Loucy (cell line): ENCODE results near the gene ZNF576.
A peak's percentile ranks its signal among the peaks of the same experiment; 100 is the strongest.

Experiments
- H2AFZ ChIP-seq: fragments of 200-600 bp; sonication (generic); 2 replicates; pipeline ENCODE4 v1.6.0; 2016; ENCODE audit warnings: antibody characterized with exemption, mild to moderate bottlenecking, low read length, moderate library complexity
- H3F3A ChIP-seq: fragments of 200-600 bp; 2 replicates; pipeline ENCODE4 v1.6.0; 2016; ENCODE audit warnings: antibody characterized with exemption, low read depth, mild to moderate bottlenecking
- H3K27me3 ChIP-seq: fragments of 200-600 bp; sonication (generic); 2 replicates; pipeline ENCODE4 v1.6.1; 2014; ENCODE audit warnings: low read length, mild to moderate bottlenecking; ENCODE audit not compliant: insufficient read depth, poor library complexity, severe bottlenecking
- H3K36me3 ChIP-seq: fragments of 200-600 bp; sonication (generic); 2 replicates; pipeline ENCODE4 v1.6.1; 2016; ENCODE audit warnings: low read length; ENCODE audit not compliant: insufficient read depth
- H3K4me1 ChIP-seq: fragments of 200-600 bp; sonication (generic); 2 replicates; pipeline ENCODE4 v1.5.1; 2014; ENCODE audit warnings: low read length, mild to moderate bottlenecking; ENCODE audit not compliant: insufficient read depth, poor library complexity, severe bottlenecking
- H3K4me2 ChIP-seq: fragments of 200-600 bp; sonication (generic); 2 replicates; pipeline ENCODE4 v1.6.0; 2014; ENCODE audit warnings: antibody characterized with exemption, low read length, low read depth, mild to moderate bottlenecking; ENCODE audit not compliant: poor library complexity, severe bottlenecking
- H3K4me3 ChIP-seq: fragments of 200-600 bp; sonication (generic); 2 replicates; pipeline ENCODE4 v1.5.1; 2014; ENCODE audit warnings: low read length, mild to moderate bottlenecking, mixed read lengths; ENCODE audit not compliant: poor library complexity, severe bottlenecking
- H3K79me2 ChIP-seq: fragments of 200-600 bp; sonication (generic); 2 replicates; pipeline ENCODE4 v1.6.1; 2014; ENCODE audit warnings: low read length; ENCODE audit not compliant: insufficient read depth
- H3K9ac ChIP-seq: fragments of 200-600 bp; sonication (generic); 2 replicates; pipeline ENCODE4 v1.6.0; 2014; ENCODE audit warnings: mild to moderate bottlenecking, low read depth, low read length, moderate library complexity; ENCODE audit not compliant: poor library complexity, severe bottlenecking
- H3K9me2 ChIP-seq: fragments of 200-600 bp; sonication (generic); replicated peaks from 2 replicates; pipeline ENCODE4 v1.6.1; 2016; ENCODE audit warnings: low read depth, low read length, mixed read lengths
- H3K9me3 ChIP-seq: fragments of 200-600 bp; sonication (generic); 2 replicates; pipeline ENCODE4 v1.6.1; 2014; ENCODE audit warnings: mild to moderate bottlenecking, antibody characterized with exemption, low read length, low read depth; ENCODE audit not compliant: insufficient read depth
- H4K20me1 ChIP-seq: fragments of 200-600 bp; sonication (generic); 2 replicates; pipeline ENCODE4 v1.6.0; 2014; ENCODE audit warnings: antibody characterized with exemption, low read length, mild to moderate bottlenecking; ENCODE audit not compliant: insufficient read depth, poor library complexity, severe bottlenecking
- EZH2phosphoT487 ChIP-seq: fragments of 200-600 bp; IDR thresholded peaks from 2 replicates; pipeline ENCODE4 v1.6.1; 2018; ENCODE audit warnings: antibody characterized with exemption, mild to moderate bottlenecking, moderate library complexity, borderline replicate concordance
- TF ChIP-seq, protein P1 (sequence below): fragments of 200-600 bp; sonication (generic); conservative IDR thresholded peaks from 2 replicates; pipeline ENCODE4 v1.5.1; 2014; ENCODE audit warnings: mild to moderate bottlenecking, antibody characterized with exemption, low read length

Gene ZNF576

DNA sequence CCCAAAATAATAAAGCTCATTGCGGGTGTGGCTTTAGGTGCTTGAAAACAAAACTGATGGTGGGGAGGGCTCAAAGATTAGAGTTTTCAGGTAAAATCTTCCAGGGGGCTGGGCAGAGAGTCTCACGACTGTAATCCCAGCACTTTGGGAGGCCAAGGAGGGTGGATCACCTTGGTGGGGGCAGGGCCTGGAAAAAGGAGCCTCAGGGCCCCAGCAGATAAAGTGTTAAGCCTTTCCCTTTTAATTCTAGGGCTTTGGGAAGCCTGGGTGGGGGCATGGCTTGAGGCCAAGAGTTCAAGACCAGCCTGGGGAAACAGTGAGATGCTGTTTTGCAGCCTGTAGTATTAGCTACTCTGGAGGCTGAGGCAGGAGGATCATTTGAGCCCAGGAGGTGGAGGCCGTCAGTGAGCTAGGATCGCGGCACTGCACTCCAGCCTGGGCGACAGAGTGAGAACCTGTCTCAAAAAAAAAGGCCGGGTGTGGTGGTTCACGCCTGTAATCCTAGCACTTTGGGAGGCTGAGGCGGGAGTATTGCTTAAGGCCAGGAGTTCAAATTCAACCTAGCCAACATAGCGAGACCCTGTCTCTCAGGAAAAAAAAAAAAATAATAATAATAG is 2.2 kb upstream of the ZNF576 start:
- peak overlapping the region; percentile 9 for H3K9ac ChIP-seq
- no peaks in the 10 kb centered on the region for H3K27me3 ChIP-seq
- peak overlapping the region; percentile 93 for H3K4me2 ChIP-seq
- no peak overlapping the region for H2AFZ ChIP-seq
- peaks cover 65% of the 10 kb centered on the region for H3K79me2 ChIP-seq
- H3K4me1 ChIP-seq, result peaks cover 36% of the 10 kb centered on the region
- H3K9me2 ChIP-seq, result no peaks in the 10 kb centered on the region
- H3K4me3 ChIP-seq, result peak overlapping the region; percentile 96
- H4K20me1 ChIP-seq, result peaks cover 14% of the 10 kb centered on the region
- 0 out of 2 replicates have a peak, but pooled peaks cover under 1% of the 10 kb centered on the region for H3F3A ChIP-seq
- H3K36me3 ChIP-seq, result peaks cover 12% of the 10 kb centered on the region; the same call in 1 of the 2 replicates
- TF ChIP-seq, protein P1, sequence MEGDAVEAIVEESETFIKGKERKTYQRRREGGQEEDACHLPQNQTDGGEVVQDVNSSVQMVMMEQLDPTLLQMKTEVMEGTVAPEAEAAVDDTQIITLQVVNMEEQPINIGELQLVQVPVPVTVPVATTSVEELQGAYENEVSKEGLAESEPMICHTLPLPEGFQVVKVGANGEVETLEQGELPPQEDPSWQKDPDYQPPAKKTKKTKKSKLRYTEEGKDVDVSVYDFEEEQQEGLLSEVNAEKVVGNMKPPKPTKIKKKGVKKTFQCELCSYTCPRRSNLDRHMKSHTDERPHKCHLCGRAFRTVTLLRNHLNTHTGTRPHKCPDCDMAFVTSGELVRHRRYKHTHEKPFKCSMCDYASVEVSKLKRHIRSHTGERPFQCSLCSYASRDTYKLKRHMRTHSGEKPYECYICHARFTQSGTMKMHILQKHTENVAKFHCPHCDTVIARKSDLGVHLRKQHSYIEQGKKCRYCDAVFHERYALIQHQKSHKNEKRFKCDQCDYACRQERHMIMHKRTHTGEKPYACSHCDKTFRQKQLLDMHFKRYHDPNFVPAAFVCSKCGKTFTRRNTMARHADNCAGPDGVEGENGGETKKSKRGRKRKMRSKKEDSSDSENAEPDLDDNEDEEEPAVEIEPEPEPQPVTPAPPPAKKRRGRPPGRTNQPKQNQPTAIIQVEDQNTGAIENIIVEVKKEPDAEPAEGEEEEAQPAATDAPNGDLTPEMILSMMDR, result no peak
- no peak for TF ChIP-seq EZH2phosphoT487
- no peaks in the 10 kb centered on the region for H3K9me3 ChIP-seq

DNA sequence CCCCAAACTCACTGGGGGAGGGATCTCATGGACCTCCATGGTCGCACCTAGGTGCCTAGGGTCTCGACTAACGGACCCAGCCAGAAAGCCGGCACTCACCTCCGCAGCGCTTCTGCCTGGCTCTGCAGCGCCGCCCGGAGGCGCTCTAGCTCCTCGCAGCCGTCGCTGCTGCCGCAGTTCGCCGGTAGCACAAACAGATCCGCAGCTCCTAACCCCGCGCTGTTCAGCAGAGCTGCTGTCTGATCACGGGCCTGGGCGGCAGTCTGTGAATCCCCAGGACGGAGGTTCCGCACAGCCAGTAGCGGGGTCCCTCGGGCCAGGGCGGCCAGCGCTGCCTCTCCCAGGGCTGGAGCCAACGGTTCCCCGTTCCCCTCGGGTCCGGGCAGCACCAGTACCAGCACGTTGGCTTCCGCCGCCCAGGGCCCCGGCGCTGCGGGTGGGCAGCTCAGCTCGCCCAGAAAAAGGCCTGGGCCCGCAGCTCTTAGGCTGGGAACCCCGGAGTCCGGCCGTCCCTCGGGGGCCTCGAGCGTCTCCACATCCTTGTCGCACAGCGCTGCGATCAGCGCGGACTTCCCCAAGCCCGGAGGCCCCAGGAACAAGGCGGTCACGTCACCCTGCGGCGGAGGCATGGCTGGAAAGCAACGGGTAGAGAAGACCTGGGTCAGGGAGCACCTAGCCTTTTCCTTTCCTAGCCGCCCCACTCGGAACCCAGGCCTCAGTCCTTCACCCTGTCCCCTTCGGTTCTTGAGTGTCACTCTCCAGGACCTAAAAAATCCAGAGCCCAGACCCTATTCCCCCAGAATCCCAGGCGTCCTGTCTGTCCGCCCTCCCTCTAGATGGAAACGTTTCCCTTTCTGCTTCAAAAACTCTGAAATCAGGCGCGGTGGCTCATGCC is 1.4 kb upstream of the ZNF576 start:
- Histone ChIP-seq H3K4me3 (peak overlapping the region; percentile 96), H2AFZ (peak overlapping the region; percentile 75), H3K4me1 (peaks cover 30% of the 10 kb centered on the region), H3K9ac (peak overlapping the region; percentile 86), H3F3A (no peaks in the 10 kb centered on the region), H3K36me3 (peaks cover 19% of the 10 kb centered on the region; the same call in 1 of the 2 replicates), H3K4me2 (peak overlapping the region; percentile 93), H3K9me2 (no peaks in the 10 kb centered on the region), H3K79me2 (peaks cover 68% of the 10 kb centered on the region), H3K9me3 (no peaks in the 10 kb centered on the region), H4K20me1 (peaks cover 14% of the 10 kb centered on the region), H3K27me3 (no peaks in the 10 kb centered on the region)
- no peak for TF ChIP-seq EZH2phosphoT487
- TF ChIP-seq, protein P1, result peak; percentile 89

GRCh38 chr19:43595605-43595998 is 793 bp upstream of the ZNF576 start:
- Histone ChIP-seq H3K4me1 (peaks cover 27% of the 10 kb centered on the region), H3K4me2 (peak overlapping the region; percentile 93), H3K79me2 (peaks cover 67% of the 10 kb centered on the region), H3K27me3 (no peaks in the 10 kb centered on the region), H3K4me3 (peak overlapping the region; percentile 96), H3F3A (no peaks in the 10 kb centered on the region), H4K20me1 (peaks cover 11% of the 10 kb centered on the region), H3K9me2 (no peaks in the 10 kb centered on the region), H3K36me3 (peaks cover 19% of the 10 kb centered on the region; the same call in 1 of the 2 replicates), H3K9me3 (no peaks in the 10 kb centered on the region), H2AFZ (peak overlapping the region; percentile 75), H3K9ac (peak overlapping the region; percentile 86)
- no peak for TF ChIP-seq EZH2phosphoT487
- TF ChIP-seq, protein P1, result no peak
